GM23338 (cell line): ENCODE results near the gene LRRIQ3. TPM values are rescaled to one million over a fixed set of nuclear protein-coding genes. Genes with fewer than 3 reads are reported as not detected.

Experiments used
- ATAC-seq: fragments of 200-7000 bp; cut with Tn5 transposase; 3 replicates; pipeline ENCODE4 v1.9.1; 2020
- DNase-seq: peaks from one replicate; pipeline ENCODE4 v3.0.0-alpha.2; 2015; ENCODE audit warnings: low spot score
- H2AFZ ChIP-seq: fragments of 200-600 bp; sonication (generic); 2 replicates; pipeline ENCODE4 v1.8.0; 2016; ENCODE audit warnings: antibody characterized with exemption, mild to moderate bottlenecking, moderate library complexity
- H3F3A ChIP-seq: fragments of 200-600 bp; sonication (generic); replicated peaks from 2 replicates; pipeline ENCODE4 v1.8.0; 2017; ENCODE audit warnings: antibody characterized with exemption, mixed run types, low read depth
- H3K27ac ChIP-seq: fragments of 200-600 bp; sonication (generic); 2 replicates; pipeline ENCODE4 v1.6.1; 2016; ENCODE audit warnings: low read depth
- H3K27me3 ChIP-seq: fragments of 200-600 bp; sonication (generic); 2 replicates; pipeline ENCODE4 v1.8.0; 2016; ENCODE audit warnings: mild to moderate bottlenecking, mixed run types, moderate library complexity; ENCODE audit not compliant: insufficient read depth
- H3K36me3 ChIP-seq: fragments of 200-600 bp; sonication (generic); 2 replicates; pipeline ENCODE4 v1.8.0; 2016; ENCODE audit warnings: mild to moderate bottlenecking; ENCODE audit not compliant: insufficient read depth
- H3K4me1 ChIP-seq: fragments of 200-600 bp; sonication (generic); 2 replicates; pipeline ENCODE4 v1.8.0; 2016; ENCODE audit warnings: mild to moderate bottlenecking, moderate library complexity; ENCODE audit not compliant: insufficient read depth
- H3K4me2 ChIP-seq: fragments of 200-600 bp; sonication (generic); 2 replicates; pipeline ENCODE4 v1.7.1; 2017; ENCODE audit warnings: mixed run types
- H3K4me3 ChIP-seq: fragments of 200-600 bp; sonication (generic); 2 replicates; pipeline ENCODE4 v1.6.1; 2016; ENCODE audit warnings: mixed run types
- H3K79me2 ChIP-seq: fragments of 200-600 bp; sonication (generic); replicated peaks from 2 replicates; pipeline ENCODE4 v1.8.0; 2017; ENCODE audit warnings: mild to moderate bottlenecking; ENCODE audit not compliant: insufficient read depth
- H3K9me2 ChIP-seq: fragments of 200-600 bp; sonication (generic); 2 replicates; pipeline ENCODE4 v1.8.0; 2017; ENCODE audit not compliant: insufficient read depth
- H4K20me1 ChIP-seq: fragments of 200-600 bp; sonication (generic); replicated peaks from 2 replicates; pipeline ENCODE4 v1.8.0; 2017; ENCODE audit warnings: mild to moderate bottlenecking; ENCODE audit not compliant: insufficient read depth
- H3K27ac Mint-ChIP-seq: 2 replicates; pipeline ENCODE4 v1.8.0; 2020; ENCODE audit warnings: inconsistent platforms, mild to moderate bottlenecking, moderate library complexity, mixed read lengths
- H3K27me3 Mint-ChIP-seq: 3 replicates; pipeline ENCODE4 v1.8.0; 2022; ENCODE audit warnings: low read depth, mild to moderate bottlenecking, moderate library complexity, mixed read lengths, inconsistent platforms; ENCODE audit not compliant: insufficient read depth, poor library complexity
- H3K36me3 Mint-ChIP-seq: 3 replicates; pipeline ENCODE4 v1.8.0; 2021; ENCODE audit warnings: low read depth, mild to moderate bottlenecking, inconsistent platforms, moderate library complexity, mixed read lengths
- H3K4me1 Mint-ChIP-seq: 3 replicates; pipeline ENCODE4 v1.8.0; 2020; ENCODE audit warnings: mild to moderate bottlenecking, inconsistent platforms, mixed read lengths
- H3K4me3 Mint-ChIP-seq: 3 replicates; pipeline ENCODE4 v1.8.0; 2021; ENCODE audit warnings: moderate library complexity, mild to moderate bottlenecking, inconsistent platforms, mixed read lengths
- H3K9me3 Mint-ChIP-seq: 3 replicates; pipeline ENCODE4 v1.8.0; 2020; ENCODE audit warnings: moderate library complexity, mild to moderate bottlenecking, inconsistent platforms, mixed read lengths
- CREB1 ChIP-seq: fragments of 250-450 bp; sonication (Bioruptor Pico); IDR thresholded peaks from 2 replicates; pipeline ENCODE4 v1.5.0; 2020; ENCODE audit warnings: low read depth, mild to moderate bottlenecking, moderate library complexity
- CTCF ChIP-seq, 2 experiments: fragments of 200-600 bp in 1 of 2; sonication (generic) in 1 of 2; conservative IDR thresholded peaks; 2 replicates each; pipeline versions ENCODE4 v1.5.1 to v1.6.1; 2016 to 2017; ENCODE audit warnings: antibody characterized with exemption in 2 of 2, low read depth in 2 of 2, mild to moderate bottlenecking in 2 of 2, moderate library complexity in 1 of 2
- ETS1 ChIP-seq: IDR thresholded peaks from 2 replicates; pipeline ENCODE4 v1.6.1; 2016; ENCODE audit warnings: antibody characterized with exemption
- EZH2 ChIP-seq: fragments of 200-600 bp; sonication (generic); IDR thresholded peaks from one replicate; pipeline ENCODE4 v1.8.0; 2017; ENCODE audit warnings: antibody characterized with exemption, mild to moderate bottlenecking, low read depth; ENCODE audit not compliant: unreplicated experiment
- EZH2phosphoT487 ChIP-seq: fragments of 200-600 bp; sonication (generic); IDR thresholded peaks from one replicate; pipeline ENCODE4 v1.8.1; 2018; ENCODE audit warnings: antibody characterized with exemption; ENCODE audit not compliant: unreplicated experiment
- JUNB ChIP-seq: IDR thresholded peaks from one replicate; pipeline ENCODE4 v1.6.1; 2016; ENCODE audit warnings: antibody characterized with exemption; ENCODE audit not compliant: unreplicated experiment
- NANOG ChIP-seq: IDR thresholded peaks from 2 replicates; pipeline ENCODE4 v1.6.1; 2016; ENCODE audit warnings: antibody characterized with exemption, borderline replicate concordance
- POLR2AphosphoS5 ChIP-seq: IDR thresholded peaks from 2 replicates; pipeline ENCODE4 v1.6.1; 2016; ENCODE audit warnings: antibody characterized with exemption, low read depth
- REST ChIP-seq: IDR thresholded peaks from one replicate; pipeline ENCODE4 v1.6.1; 2018; ENCODE audit warnings: antibody characterized with exemption; ENCODE audit not compliant: unreplicated experiment
- STAT1 ChIP-seq: IDR thresholded peaks from one replicate; pipeline ENCODE4 v1.6.1; 2016; ENCODE audit warnings: antibody characterized with exemption; ENCODE audit not compliant: unreplicated experiment
- ZNF114 ChIP-seq: fragments of 250-450 bp; sonication (Bioruptor Pico); IDR thresholded peaks from 2 replicates; pipeline ENCODE4 v1.5.0; 2020; ENCODE audit warnings: mild to moderate bottlenecking, moderate library complexity
- ZNF331 ChIP-seq: fragments of 250-450 bp; sonication (Bioruptor Pico); IDR thresholded peaks from 2 replicates; pipeline ENCODE4 v1.5.0; 2020; ENCODE audit warnings: low read depth, mild to moderate bottlenecking, moderate library complexity
- polyA plus RNA-seq: library from polyadenylated mRNA; unstranded; fragments of >200 nt; fragmentation: Nextera tagmentation; extraction: Ambion mirVana; gene quantifications from 2 replicates; pipeline ENCODE4 v1.2.1, GENCODE V29; 2016
- total RNA-seq: library from RNA; depleted of rRNA; stranded (reverse); fragments of >200 nt; shearing (Covaris generic); gene quantifications from 2 replicates; pipeline ENCODE4 v1.2.3, GENCODE V29; 2014

LRRIQ3 gene
- total and polyA plus RNA-seq, 2 experiments from 2014 or later, result 0.21 to 0.36 TPM

GRCh38 chr1:74162333-74162732 is 35.6 kb downstream of the LRRIQ3 start (continued):
- TF ChIP-seq CTCF (conservative IDR thresholded peaks at IDR 0.05; ENCODE audit: low read depth in 2 of 2) (no peak), STAT1 (no peak), ZNF114 (CRISPR knock-in tag) (no peak)

GRCh38 chr1:74161497-74161896 is 36.5 kb downstream of the LRRIQ3 start:
- no peaks in the 10 kb centered on the region for H3K9me3 Mint-ChIP-seq
- H3K36me3 Mint-ChIP-seq, result no peaks in the 10 kb centered on the region
- Histone ChIP-seq H3K79me2 (no peaks in the 10 kb centered on the region), H3K27me3 (no peaks in the 10 kb centered on the region), H3F3A (no peaks in the 10 kb centered on the region), H3K4me3 (no peak overlapping the region), H3K4me1 (no peaks in the 10 kb centered on the region), H4K20me1 (no peaks in the 10 kb centered on the region), H2AFZ (no peak overlapping the region), H3K27ac (no peak overlapping the region), H3K4me2 (no peak overlapping the region), H3K9me2 (no peaks in the 10 kb centered on the region), H3K36me3 (no peaks in the 10 kb centered on the region)
- no peaks in the 10 kb centered on the region for H3K4me1 Mint-ChIP-seq
- DNase-seq (no peak), ATAC-seq (no peak)
- no peak overlapping the region for H3K27ac Mint-ChIP-seq
- H3K4me3 Mint-ChIP-seq, result no peak overlapping the region
- H3K27me3 Mint-ChIP-seq, result no peaks in the 10 kb centered on the region
- TF ChIP-seq ZNF114 (CRISPR knock-in tag), result no peak
- no peak for TF ChIP-seq STAT1
- no peak for TF ChIP-seq NANOG
- no peak for TF ChIP-seq ETS1
- no peak for TF ChIP-seq CTCF (conservative IDR thresholded peaks at IDR 0.05; ENCODE audit: low read depth in 2 of 2)
- TF ChIP-seq CREB1 (CRISPR knock-in tag), result no peak
- no peak for TF ChIP-seq ZNF331 (CRISPR knock-in tag)
- TF ChIP-seq REST, result no peak
- no peak for TF ChIP-seq POLR2AphosphoS5
- TF ChIP-seq EZH2phosphoT487, result no peak
- no peak for TF ChIP-seq JUNB
- no peak for TF ChIP-seq EZH2
